Aorta (tissue), 5 donors: ENCODE data around the gene ROPN1B. TPM values are rescaled to one million over a fixed set of nuclear protein-coding genes. Genes with fewer than 3 reads are reported as not detected.
"Not testable (repeated sequence)": the region's sequence is repeated elsewhere in the genome, so short reads cannot be mapped to it uniquely, and the experiment has no call there.

Experiments used
- ATAC-seq: fragments of 200-7000 bp; cut with Tn5 transposase; one replicate; pipeline ENCODE4 v1.9.1; 2022; ENCODE audit warnings: moderate library complexity; ENCODE audit not compliant: low FRiP score
- DNase-seq, 2 donors: peaks; one replicate each; pipeline ENCODE4 v3.0.0-alpha.2; 2020
- H3K27ac ChIP-seq, 2 donors: one replicate each; pipeline ENCODE4 v1.5.1; 2013; ENCODE audit warnings: low read length in 2 of 2, mild to moderate bottlenecking in 2 of 2, moderate library complexity in 2 of 2, control low read depth in 1 of 2, inconsistent platforms in 1 of 2, low read depth in 1 of 2
- H3K27me3 ChIP-seq, 2 donors: one replicate each; pipeline ENCODE4 v1.6.1; 2013; ENCODE audit warnings: control low read depth in 1 of 2, low read length in 1 of 2, mild to moderate bottlenecking in 1 of 2, moderate library complexity in 1 of 2; ENCODE audit not compliant: insufficient read depth in 2 of 2, control insufficient read depth in 1 of 2
- H3K36me3 ChIP-seq, 2 donors: one replicate each; pipeline ENCODE4 v1.6.1; 2013; ENCODE audit warnings: control low read depth in 1 of 2, low read length in 1 of 2, mild to moderate bottlenecking in 1 of 2; ENCODE audit not compliant: insufficient read depth in 2 of 2, control insufficient read depth in 1 of 2
- H3K4me1 ChIP-seq, 2 donors: one replicate each; pipeline ENCODE4 v1.6.1; 2013; ENCODE audit warnings: low read length in 2 of 2, control low read depth in 1 of 2, mild to moderate bottlenecking in 1 of 2, moderate library complexity in 1 of 2; ENCODE audit not compliant: insufficient read depth in 2 of 2, control insufficient read depth in 1 of 2
- H3K4me3 ChIP-seq, 2 donors: one replicate each; pipeline ENCODE4 v1.5.1; 2013; ENCODE audit warnings: low read length in 2 of 2, control low read depth in 1 of 2, mild to moderate bottlenecking in 1 of 2
- H3K9me3 ChIP-seq: one replicate; pipeline ENCODE4 v1.6.1; 2013; ENCODE audit warnings: mild to moderate bottlenecking, low read length; ENCODE audit not compliant: control insufficient read depth
- WGBS, 2 donors: extraction: QIAGEN DNeasy Blood & Tissue Kit; methylation state at CpG; one replicate each; pipeline ENCODE4 v1.1.7; 2013; 5-methylcytosine and 5-hydroxymethylcytosine counted together
- intact Hi-C, 2 donors: fragments of 100-400 bp; cut with DNase I; formaldehyde crosslinking; loops; one replicate each; pipeline versions ENCODE4 v1.14.2 to v1.15.0; 2022
- polyA plus RNA-seq, 2 donors: library from polyadenylated mRNA; stranded (reverse); fragments of 200-250 nt; gene quantifications; one replicate each; pipeline ENCODE4 v1.2.3, GENCODE V29; 2013
- total RNA-seq, 2 donors: library from RNA; stranded (reverse); fragmentation: NEBNext Ultra II Directional; extraction: Animal tissue kit (Norgen Biotek cat#: 25700); gene quantifications; one replicate each; pipeline ENCODE4 v1.2.1, GENCODE V29; 2021
- donor health status: healthy with polysubstance abuse.
- donor health status: Bipolar disorder and iron deficiency.
- donor health status: DM: no; HTN: no; CAD: no.
- donor health status: DM: no; HTN: no; CAD: no.
- donor health status: DM: yes; HTN: yes; CAD: no.

Gene ROPN1B
- total and polyA plus RNA-seq, 4 donors: 0.28 to 2.6 (median 0.48) TPM; not detected in 1

DNA sequence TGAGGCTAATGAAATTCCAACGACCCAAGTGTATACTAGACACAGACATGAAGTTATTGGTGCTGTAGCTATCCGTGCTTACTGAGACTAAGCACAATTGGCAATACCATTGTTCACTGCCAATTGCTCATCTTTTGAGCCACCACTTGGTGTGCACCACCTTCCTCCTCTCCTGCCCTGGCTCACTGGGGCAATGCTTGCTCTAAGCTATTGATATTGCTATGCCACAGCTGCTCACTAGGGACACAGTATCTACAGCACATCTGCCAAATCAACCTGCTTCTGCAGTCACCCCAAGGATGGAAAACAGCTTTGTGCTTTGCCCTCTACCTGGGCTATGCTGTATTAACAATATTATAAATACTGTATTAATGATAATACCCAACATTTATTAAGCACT, 16.0 kb downstream of the ROPN1B start:
- DNase-seq, H3K4me3 ChIP-seq, H3K27me3 ChIP-seq, H3K36me3 ChIP-seq, H3K9me3 ChIP-seq, intact Hi-C loops, H3K4me1 ChIP-seq, H3K27ac ChIP-seq, ATAC-seq: not testable (repeated sequence)
- 83 to 91% methylated on average over 2 of the region's 2 CpGs for WGBS, 2 donors

DNA sequence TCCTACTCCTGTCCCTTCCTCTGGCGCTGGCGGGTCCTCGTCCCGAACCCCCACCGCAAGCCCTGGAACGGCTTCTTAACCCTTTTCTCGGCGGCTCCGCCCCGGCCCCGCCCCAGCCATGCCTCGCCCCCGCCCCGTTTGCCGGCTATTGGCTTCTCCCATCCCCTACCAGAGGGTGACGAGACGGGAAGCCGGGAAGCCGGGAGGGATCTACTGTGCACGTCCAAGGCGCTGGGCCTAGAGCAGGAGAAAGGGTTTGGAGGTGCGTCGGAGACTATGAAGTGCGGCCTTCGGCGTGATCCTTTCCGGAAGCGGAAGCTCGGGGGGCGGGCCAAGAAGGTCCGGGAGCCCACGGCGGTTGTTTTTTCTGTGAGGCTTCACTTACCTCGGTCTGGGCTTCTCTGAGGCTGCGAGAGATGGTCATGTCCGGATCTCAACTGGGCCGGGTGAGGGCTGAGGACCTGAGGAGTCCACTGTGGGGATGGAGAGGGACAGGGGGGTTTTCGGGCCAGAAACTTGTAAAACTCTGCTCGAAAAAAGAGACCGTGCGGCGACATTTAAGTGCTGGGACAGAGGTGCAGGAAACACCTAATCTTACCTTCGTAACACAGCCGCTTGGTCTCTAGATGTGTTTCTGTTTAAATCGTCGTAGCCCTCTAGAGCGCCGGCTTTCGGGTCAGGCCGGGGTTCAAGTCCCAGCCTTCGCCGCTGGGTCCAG, 21.4 kb downstream of the ROPN1B start:
- peak; percentile 94 to 95 for DNase-seq
- Histone ChIP-seq H3K27ac (peak overlapping the region in 1 of 2 donors; percentile 89), H3K4me3 (peak overlapping the region; percentile 1 to 92), H3K27me3 (no peaks in the 10 kb centered on the region), H3K4me1 (no peaks in the 10 kb centered on the region), H3K36me3 (no peaks in the 10 kb centered on the region), H3K9me3 (no peaks in the 10 kb centered on the region)
- 1 to 27% methylated on average over 50 to 52 of the region's 52 CpGs for WGBS, 2 donors
- intact Hi-C loops: loop anchor here in 1 of 2 donors (5.0 to 10.0 kb wide), 2 partner anchors 112 to 214 kb away; no protein-coding TSS in a partner anchor
- ATAC-seq: peak; percentile 93

GRCh38 chr3:125996751-125997150, 27.8 kb downstream of the ROPN1B start:
- not testable (repeated sequence) for H3K9me3 ChIP-seq, H3K4me1 ChIP-seq, H3K27ac ChIP-seq, ATAC-seq, DNase-seq, H3K4me3 ChIP-seq, H3K36me3 ChIP-seq, H3K27me3 ChIP-seq
- WGBS, 2 donors: 95 to 98% methylated on average over 4 of the region's 4 CpGs
- intact Hi-C loops: loop anchor here in 1 of 2 donors (10.0 kb wide), 1 partner anchor 208 kb away; no protein-coding TSS in a partner anchor

DNA sequence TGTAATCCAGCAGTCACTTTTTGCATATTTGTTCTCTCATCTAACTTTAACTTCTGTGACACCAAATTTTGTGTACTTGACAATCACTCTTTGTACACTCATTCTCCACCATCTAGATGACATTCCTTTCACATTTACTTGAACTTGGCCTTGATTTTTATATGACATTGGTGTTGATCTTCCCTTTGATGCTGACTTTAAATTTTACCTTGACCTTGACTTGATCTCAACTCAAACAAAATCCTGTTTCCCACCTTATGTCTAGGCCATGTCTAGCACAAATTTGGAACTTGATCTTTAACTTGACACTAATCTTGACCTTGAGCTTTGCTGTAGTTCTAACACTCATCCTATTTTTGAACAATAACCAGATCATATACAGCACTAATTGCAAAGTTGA, 33.2 kb downstream of the ROPN1B start:
- DNase-seq (no peak), ATAC-seq (no peak)
- H3K27ac ChIP-seq: no peak overlapping the region
- intact Hi-C loops: no loop called here
- no peak overlapping the region for H3K4me3 ChIP-seq
- H3K36me3 ChIP-seq: peaks cover 0 to 6% of the 10 kb centered on the region in 2 donors
- no peaks in the 10 kb centered on the region for H3K4me1 ChIP-seq
- H3K9me3 ChIP-seq: no peaks in the 10 kb centered on the region
- no peaks in the 10 kb centered on the region for H3K27me3 ChIP-seq

GRCh38 chr3:126003447-126004190, 34.6 kb downstream of the ROPN1B start:
- H3K27me3 ChIP-seq: no peaks in the 10 kb centered on the region
- no peaks in the 10 kb centered on the region for H3K4me1 ChIP-seq
- peaks cover 0 to 13% of the 10 kb centered on the region in 2 donors for H3K36me3 ChIP-seq
- 93% methylated on average over 10 of the region's 10 CpGs for WGBS, 2 donors
- H3K9me3 ChIP-seq: no peaks in the 10 kb centered on the region
- H3K27ac ChIP-seq: no peak overlapping the region
- intact Hi-C loops: no loop called here
- no peak overlapping the region for H3K4me3 ChIP-seq
- no peak for DNase-seq
- ATAC-seq: peak; percentile 54

- 82 to 91% methylated on average over 6 of the region's 6 CpGs for WGBS, 2 donors
- no peaks in the 10 kb centered on the region for H3K4me1 ChIP-seq
- no peaks in the 10 kb centered on the region for H3K27me3 ChIP-seq
- peaks cover 0 to 13% of the 10 kb centered on the region in 2 donors for H3K36me3 ChIP-seq
- H3K9me3 ChIP-seq: no peaks in the 10 kb centered on the region
- H3K4me3 ChIP-seq: no peak overlapping the region
- intact Hi-C loops: no loop called here
- ATAC-seq: no peak
- DNase-seq: no peak
- H3K27ac ChIP-seq: no peak overlapping the region
Observed at GRCh38 chr3:126004217-126004616, 35.2 kb downstream of the ROPN1B start.

DNA sequence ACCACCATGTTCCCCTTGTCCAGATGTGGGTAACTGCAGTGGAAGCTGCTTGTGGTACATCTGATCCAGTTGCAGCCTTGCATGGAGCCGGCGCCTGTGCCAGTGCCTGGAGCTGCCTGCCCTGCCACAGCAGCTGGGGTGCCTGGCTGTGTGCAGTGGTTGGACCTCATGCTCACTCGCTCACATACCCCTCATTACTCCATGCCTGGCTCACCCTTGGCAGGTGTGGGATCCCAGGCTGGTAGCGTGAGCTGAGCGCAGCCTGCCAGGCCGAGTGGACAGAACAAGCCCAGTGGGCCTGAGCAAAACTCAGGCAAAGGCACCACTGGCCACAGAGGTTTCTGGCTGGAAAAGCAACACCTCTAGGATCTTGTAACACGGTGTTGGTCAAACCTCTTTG, 35.7 kb downstream of the ROPN1B start:
- Histone ChIP-seq H3K9me3 (no peaks in the 10 kb centered on the region), H3K27ac (no peak overlapping the region), H3K4me3 (no peak overlapping the region), H3K4me1 (no peaks in the 10 kb centered on the region), H3K36me3 (peaks cover 0 to 13% of the 10 kb centered on the region in 2 donors), H3K27me3 (no peaks in the 10 kb centered on the region)
- no peak for DNase-seq
- intact Hi-C loops: no loop called here
- ATAC-seq: no peak
- WGBS, 2 donors: 88% methylated on average over 7 of the region's 7 CpGs

DNA sequence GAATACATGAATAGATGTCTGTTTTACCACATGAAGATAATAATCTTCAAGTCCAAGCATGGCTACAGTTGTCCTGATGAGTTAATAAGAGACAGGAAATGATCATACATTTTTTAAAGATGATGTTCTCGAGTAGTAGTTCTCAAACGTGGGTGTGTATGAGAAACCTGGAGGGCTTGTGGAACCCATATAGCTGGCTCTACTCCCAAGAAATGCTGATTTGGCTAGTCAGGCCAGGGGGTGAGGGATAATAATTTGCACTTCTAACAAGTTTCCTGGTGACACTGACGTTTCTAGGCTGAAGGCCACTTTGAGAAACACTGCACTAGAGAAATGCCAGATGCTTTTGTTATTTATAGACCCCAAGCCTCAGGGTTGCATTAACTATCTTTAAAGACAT, 37.0 kb downstream of the ROPN1B start:
- Histone ChIP-seq H3K4me1 (no peaks in the 10 kb centered on the region), H3K4me3 (no peak overlapping the region), H3K9me3 (no peaks in the 10 kb centered on the region), H3K27me3 (no peaks in the 10 kb centered on the region), H3K27ac (no peak overlapping the region), H3K36me3 (peaks cover 0 to 16% of the 10 kb centered on the region in 2 donors)
- DNase-seq: no peak
- no peak for ATAC-seq
- intact Hi-C loops: no loop called here
- 35 to 45% methylated on average over 3 of the region's 3 CpGs for WGBS, 2 donors

DNA sequence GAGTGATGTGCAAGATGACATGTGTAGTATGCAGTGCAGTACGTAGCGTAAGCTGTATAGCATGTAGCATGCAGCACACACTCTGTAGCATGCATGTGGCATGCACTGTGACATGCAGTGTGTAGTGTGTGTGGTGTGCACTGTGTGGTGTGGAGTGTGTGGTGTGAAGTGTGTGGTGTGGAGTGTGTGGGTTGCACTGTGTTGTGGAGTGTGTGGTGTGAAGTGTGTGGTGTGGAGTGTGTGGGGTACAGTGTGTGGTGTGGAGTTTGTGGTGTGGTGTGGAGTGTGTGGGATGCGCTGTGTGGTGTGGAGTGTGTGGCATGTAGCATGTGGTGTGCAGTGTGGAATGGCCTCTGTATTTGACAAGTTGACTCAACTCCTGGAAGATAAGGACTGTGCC, 39.2 kb downstream of the ROPN1B start:
- no peak for ATAC-seq
- Histone ChIP-seq H3K27ac (no peak overlapping the region), H3K9me3 (no peaks in the 10 kb centered on the region), H3K4me3 (no peak overlapping the region), H3K36me3 (peaks cover 0 to 17% of the 10 kb centered on the region in 2 donors), H3K4me1 (no peaks in the 10 kb centered on the region), H3K27me3 (no peaks in the 10 kb centered on the region)
- no peak for DNase-seq
- WGBS, 2 donors: 97% methylated on average over 3 of the region's 3 CpGs
- intact Hi-C loops: no loop called here
